Measurements from ENCODE around the gene MED27. TPM values are rescaled to one million over a fixed set of nuclear protein-coding genes. Genes with fewer than 3 reads are reported as not detected.

MED27 gene
- total and polyA plus RNA-seq, 2 of the 13 experiments (the other 11 are each of a cell fraction or from before 2014, with no cell fraction given) = 16.9 to 19.0 TPM

DNA sequence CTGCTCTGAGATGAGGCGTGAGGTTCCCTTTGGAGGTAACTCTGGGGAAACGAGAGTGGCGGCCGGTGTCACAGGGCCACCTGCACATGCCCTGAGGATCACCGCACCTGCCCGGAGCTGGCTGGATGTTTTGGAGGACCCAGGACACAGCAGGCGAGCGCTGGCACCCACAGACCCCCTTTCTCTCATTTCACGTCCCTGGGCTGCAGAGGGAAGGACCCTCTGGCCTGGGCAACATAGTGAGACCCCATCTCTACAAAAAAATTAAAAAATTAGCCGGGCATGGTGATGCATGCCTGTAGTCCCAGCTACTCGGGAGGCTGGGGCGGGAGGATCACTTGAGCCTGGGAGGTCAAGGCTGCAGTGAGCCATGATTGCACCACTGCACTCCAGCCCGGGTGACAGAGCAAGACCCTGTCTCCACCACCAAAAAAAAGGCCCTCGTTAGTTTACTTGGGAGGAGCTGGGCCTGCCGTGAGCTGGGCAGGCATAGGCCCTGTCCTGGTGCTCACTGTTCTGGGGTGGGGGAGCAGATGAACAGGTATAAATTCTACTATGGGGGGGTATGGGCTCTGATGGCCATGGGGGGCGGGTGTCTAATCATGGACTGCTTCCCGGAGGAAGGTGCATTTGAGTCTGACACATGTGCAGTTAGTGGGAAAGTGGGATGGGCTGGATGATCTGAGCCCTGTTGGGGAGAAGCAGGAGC, 242.9 kb downstream of the MED27 start (continued):
- TF ChIP-seq TEF (CRISPR knock-in tag; IDR thresholded peaks at IDR 0.05) = no peak
- TF ChIP-seq ZNF75D (CRISPR knock-in tag; IDR thresholded peaks at IDR 0.05; ENCODE audit: borderline replicate concordance) = no peak

- Histone ChIP-seq H3K27ac (ENCODE audit: extremely low read length, insufficient read depth, low read length) (no peak overlapping the region), H3K36me3 (replicated peaks in 1 of 2; ENCODE audit: control insufficient read depth in 1 of 2, insufficient read depth in 2 of 2, low read length in 2 of 2) (no peaks in the 10 kb centered on the region), H4K20me1 (ENCODE audit: insufficient read depth, low read length) (0 out of 2 replicates have a peak, but pooled peaks cover 2% of the 10 kb centered on the region), H2AFZ (ENCODE audit: low read length) (no peak overlapping the region), H3K9me3 (ENCODE audit: low read length) (no peaks in the 10 kb centered on the region), H3K79me2 (ENCODE audit: insufficient read depth, low read length) (no peaks in the 10 kb centered on the region), H3K4me2 (ENCODE audit: low read depth, low read length) (no peak overlapping the region), H3K4me1 (ENCODE audit: insufficient read depth, low read length) (peaks cover 6% of the 10 kb centered on the region; the same call in 1 of the 2 replicates), H3K27me3 (ENCODE audit: control insufficient read depth in 1 of 2, insufficient read depth in 2 of 2, low read length in 2 of 2) (peaks cover 14 to 75% of the 10 kb centered on the region in 2 experiments), H3K9ac (ENCODE audit: insufficient read depth, low read depth, low read length) (no peak overlapping the region), H3K4me3 (replicated peaks in 1 of 3; ENCODE audit: insufficient read depth in 1 of 3, low read depth in 2 of 3, low read length in 3 of 3) (no peak overlapping the region)
- BruUV-seq (replicated peaks) = no TSS peak
- CTCF ChIA-PET (ENCODE audit: low intra/inter-chr PET ratio, low total read pairs) = no interaction called here
- in situ Hi-C loops (cut with HindIII; ENCODE audit: extremely low pct_ligation_motif_present, low pct_unique_long_range_greater_than_20kb) (no loop called here), intact Hi-C loops (cut with micrococcal nuclease; ENCODE audit: unreplicated experiment) (no loop called here)
- 32% methylated on average over 18 of the region's 18 CpGs for WGBS (ENCODE audit: low lambda C conversion rate)
- FAIRE-seq (no peak), ATAC-seq (no peak), DNase-seq (ENCODE audit: low spot score) (no peak)
- POLR2A ChIA-PET = no interaction called here
- TF ChIP-seq ZNF496 (CRISPR knock-in tag; IDR thresholded peaks at IDR 0.05; ENCODE audit: insufficient replicate concordance) = no peak
- no peak for TF ChIP-seq SYNCRIP (IDR thresholded peaks at IDR 0.05; ENCODE audit: insufficient read depth, low read depth, low read length)
- no peak for TF ChIP-seq ZNF24 (IDR thresholded peaks at IDR 0.05)
- TF ChIP-seq, protein P1, sequence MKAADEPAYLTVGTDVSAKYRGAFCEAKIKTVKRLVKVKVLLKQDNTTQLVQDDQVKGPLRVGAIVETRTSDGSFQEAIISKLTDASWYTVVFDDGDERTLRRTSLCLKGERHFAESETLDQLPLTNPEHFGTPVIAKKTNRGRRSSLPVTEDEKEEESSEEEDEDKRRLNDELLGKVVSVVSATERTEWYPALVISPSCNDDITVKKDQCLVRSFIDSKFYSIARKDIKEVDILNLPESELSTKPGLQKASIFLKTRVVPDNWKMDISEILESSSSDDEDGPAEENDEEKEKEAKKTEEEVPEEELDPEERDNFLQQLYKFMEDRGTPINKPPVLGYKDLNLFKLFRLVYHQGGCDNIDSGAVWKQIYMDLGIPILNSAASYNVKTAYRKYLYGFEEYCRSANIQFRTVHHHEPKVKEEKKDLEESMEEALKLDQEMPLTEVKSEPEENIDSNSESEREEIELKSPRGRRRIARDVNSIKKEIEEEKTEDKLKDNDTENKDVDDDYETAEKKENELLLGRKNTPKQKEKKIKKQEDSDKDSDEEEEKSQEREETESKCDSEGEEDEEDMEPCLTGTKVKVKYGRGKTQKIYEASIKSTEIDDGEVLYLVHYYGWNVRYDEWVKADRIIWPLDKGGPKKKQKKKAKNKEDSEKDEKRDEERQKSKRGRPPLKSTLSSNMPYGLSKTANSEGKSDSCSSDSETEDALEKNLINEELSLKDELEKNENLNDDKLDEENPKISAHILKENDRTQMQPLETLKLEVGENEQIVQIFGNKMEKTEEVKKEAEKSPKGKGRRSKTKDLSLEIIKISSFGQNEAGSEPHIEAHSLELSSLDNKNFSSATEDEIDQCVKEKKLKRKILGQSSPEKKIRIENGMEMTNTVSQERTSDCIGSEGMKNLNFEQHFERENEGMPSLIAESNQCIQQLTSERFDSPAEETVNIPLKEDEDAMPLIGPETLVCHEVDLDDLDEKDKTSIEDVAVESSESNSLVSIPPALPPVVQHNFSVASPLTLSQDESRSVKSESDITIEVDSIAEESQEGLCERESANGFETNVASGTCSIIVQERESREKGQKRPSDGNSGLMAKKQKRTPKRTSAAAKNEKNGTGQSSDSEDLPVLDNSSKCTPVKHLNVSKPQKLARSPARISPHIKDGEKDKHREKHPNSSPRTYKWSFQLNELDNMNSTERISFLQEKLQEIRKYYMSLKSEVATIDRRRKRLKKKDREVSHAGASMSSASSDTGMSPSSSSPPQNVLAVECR (CRISPR knock-in tag; IDR thresholded peaks at IDR 0.05; ENCODE audit: borderline replicate concordance) = no peak
- TF ChIP-seq PHF8 (CRISPR knock-in tag; IDR thresholded peaks at IDR 0.05) = no peak
- no peak for TF ChIP-seq NR1H2 (CRISPR knock-in tag; IDR thresholded peaks at IDR 0.05; ENCODE audit: borderline replicate concordance, low read depth)
- no peak for TF ChIP-seq ZNF235 (CRISPR knock-in tag; IDR thresholded peaks at IDR 0.05; ENCODE audit: borderline replicate concordance)
- no peak for TF ChIP-seq DMAP1 (CRISPR knock-in tag; IDR thresholded peaks at IDR 0.05)
- TF ChIP-seq AHR (CRISPR knock-in tag; IDR thresholded peaks at IDR 0.05) = no peak
- no peak for TF ChIP-seq TFDP1 (CRISPR knock-in tag; IDR thresholded peaks at IDR 0.05; ENCODE audit: borderline replicate concordance)
- TF ChIP-seq, protein P2, sequence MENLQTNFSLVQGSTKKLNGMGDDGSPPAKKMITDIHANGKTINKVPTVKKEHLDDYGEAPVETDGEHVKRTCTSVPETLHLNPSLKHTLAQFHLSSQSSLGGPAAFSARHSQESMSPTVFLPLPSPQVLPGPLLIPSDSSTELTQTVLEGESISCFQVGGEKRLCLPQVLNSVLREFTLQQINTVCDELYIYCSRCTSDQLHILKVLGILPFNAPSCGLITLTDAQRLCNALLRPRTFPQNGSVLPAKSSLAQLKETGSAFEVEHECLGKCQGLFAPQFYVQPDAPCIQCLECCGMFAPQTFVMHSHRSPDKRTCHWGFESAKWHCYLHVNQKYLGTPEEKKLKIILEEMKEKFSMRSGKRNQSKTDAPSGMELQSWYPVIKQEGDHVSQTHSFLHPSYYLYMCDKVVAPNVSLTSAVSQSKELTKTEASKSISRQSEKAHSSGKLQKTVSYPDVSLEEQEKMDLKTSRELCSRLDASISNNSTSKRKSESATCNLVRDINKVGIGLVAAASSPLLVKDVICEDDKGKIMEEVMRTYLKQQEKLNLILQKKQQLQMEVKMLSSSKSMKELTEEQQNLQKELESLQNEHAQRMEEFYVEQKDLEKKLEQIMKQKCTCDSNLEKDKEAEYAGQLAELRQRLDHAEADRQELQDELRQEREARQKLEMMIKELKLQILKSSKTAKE (CRISPR knock-in tag; IDR thresholded peaks at IDR 0.05; ENCODE audit: borderline replicate concordance) = no peak
- no peak for TF ChIP-seq MED8 (CRISPR knock-in tag; IDR thresholded peaks at IDR 0.05; ENCODE audit: insufficient replicate concordance)
Measured at GRCh38 chr9:131836021-131836420, 243.6 kb downstream of the MED27 start.
